GM20000 (cell line): Measurements from ENCODE around the gene ZFTA.

ENCODE experiments used
- DNase-seq: peaks from one replicate; pipeline ENCODE4 v3.0.0; 2012; ENCODE audit warnings: low spot score
- TF ChIP-seq, protein P1 (sequence below): IDR thresholded peaks from 2 replicates; pipeline ENCODE4 v1.5.1; 2012; ENCODE audit warnings: mild to moderate bottlenecking, control low read depth; ENCODE audit errors: extremely low read depth, missing control alignments

The ZFTA gene

DNA sequence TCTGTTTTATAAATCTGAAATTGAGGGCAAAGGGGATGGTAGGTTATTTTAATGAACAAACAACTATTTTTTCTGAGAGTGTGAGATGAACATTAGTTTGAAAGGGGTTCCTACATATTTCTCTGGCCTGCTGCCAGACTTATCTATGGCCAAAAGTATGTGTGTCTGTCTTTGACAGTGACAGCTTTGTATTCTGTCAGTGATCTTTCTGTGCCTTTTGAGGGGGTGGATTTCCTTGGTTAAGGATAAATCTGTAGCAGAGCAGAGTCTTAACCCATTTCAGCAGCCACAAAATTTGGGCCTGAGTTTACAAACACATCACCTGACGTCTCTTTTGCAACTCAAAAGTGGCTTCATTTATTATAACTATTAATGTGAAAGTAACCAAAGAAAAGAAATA is 30.9 kb downstream of the ZFTA start:
- TF ChIP-seq, protein P1, sequence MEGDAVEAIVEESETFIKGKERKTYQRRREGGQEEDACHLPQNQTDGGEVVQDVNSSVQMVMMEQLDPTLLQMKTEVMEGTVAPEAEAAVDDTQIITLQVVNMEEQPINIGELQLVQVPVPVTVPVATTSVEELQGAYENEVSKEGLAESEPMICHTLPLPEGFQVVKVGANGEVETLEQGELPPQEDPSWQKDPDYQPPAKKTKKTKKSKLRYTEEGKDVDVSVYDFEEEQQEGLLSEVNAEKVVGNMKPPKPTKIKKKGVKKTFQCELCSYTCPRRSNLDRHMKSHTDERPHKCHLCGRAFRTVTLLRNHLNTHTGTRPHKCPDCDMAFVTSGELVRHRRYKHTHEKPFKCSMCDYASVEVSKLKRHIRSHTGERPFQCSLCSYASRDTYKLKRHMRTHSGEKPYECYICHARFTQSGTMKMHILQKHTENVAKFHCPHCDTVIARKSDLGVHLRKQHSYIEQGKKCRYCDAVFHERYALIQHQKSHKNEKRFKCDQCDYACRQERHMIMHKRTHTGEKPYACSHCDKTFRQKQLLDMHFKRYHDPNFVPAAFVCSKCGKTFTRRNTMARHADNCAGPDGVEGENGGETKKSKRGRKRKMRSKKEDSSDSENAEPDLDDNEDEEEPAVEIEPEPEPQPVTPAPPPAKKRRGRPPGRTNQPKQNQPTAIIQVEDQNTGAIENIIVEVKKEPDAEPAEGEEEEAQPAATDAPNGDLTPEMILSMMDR, result no peak
- DNase-seq, result no peak

DNA sequence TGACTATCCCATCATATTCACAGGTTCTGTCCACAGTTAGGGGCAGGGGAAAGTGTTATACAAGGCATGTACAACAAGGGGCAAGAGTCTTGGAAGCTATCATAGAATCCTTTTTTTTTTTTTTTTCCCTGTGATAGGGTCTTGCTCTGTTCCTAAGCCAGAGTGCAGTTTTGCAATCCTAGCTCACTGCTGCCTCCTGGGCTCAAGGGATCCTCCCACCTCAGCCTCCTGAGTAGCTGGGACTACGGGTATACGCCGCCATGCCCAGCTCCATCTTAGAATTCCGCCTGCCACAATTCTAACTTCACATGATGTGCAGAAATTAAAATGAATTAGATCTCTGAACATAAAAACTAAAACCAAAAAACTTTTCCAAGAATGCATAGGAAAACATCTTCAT is 31.7 kb downstream of the ZFTA start:
- TF ChIP-seq, protein P1, result no peak
- no peak for DNase-seq

DNA sequence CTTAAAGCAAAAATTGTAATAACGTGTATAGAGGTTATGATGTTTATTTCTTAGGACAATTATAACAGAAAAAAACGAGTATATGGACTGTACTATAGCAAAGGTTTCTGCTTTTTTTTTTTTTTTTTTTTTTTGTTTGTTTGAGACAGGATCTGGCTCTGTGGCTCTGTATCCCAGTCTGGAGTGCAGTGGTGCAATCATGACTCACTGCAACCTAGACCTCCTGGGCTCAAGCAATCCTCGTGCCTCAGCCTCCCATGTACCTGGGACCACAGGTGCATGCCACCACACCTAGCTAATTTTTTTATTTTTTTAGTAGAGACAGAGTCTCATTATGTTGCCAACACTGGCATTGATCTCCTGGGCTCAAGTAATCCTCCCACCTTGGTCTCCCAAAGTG is 39.2 kb downstream of the ZFTA start:
- DNase-seq, result no peak
- TF ChIP-seq, protein P1, result no peak

DNA sequence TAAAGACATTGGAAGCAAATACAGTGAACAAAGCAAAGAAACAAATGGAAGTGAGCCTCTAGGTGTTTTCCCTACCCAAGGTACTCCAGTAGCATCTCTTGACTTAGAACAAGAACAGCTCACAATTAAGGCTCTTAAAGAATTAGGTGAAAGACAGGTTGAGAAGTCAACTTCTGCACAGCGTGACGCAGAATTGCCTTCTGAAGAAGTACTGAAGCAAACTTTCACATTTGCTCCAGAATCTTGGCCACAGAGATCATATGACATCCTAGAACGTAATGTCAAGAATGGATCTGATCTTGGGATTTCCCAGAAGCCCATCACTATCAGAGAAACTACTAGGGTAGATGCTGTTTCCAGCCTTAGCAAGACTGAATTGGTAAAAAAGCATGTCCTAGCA is 48.0 kb downstream of the ZFTA start:
- TF ChIP-seq, protein P1, result no peak
- no peak for DNase-seq

DNA sequence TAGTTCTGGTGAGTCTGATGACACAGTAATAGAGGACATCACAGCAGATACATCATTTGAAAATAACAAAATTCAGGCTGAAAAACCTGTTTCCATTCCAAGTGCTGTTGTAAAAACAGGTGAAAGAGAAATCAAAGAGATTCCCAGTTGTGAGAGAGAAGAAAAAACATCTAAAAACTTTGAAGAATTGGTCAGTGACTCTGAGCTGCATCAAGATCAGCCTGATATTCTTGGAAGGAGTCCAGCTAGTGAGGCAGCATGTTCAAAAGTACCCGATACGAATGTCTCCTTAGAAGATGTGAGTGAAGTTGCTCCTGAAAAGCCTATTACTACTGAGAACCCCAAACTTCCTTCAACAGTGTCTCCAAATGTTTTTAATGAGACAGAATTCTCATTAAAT is 48.6 kb downstream of the ZFTA start:
- TF ChIP-seq, protein P1, result no peak
- no peak for DNase-seq

DNA sequence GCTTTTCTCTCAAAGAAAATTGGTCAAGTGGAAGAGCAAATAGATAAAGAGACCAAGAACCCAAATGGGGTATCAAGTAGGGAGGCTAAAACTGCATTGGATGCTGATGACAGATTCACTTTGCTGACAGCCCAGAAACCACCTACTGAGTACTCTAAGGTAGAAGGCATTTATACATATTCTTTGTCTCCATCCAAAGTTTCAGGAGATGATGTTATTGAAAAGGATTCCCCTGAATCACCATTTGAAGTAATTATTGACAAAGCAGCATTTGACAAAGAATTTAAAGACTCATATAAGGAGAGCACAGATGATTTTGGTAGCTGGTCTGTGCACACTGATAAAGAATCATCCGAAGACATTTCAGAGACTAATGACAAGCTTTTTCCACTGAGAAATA is 49.6 kb downstream of the ZFTA start:
- TF ChIP-seq, protein P1, result no peak
- no peak for DNase-seq
